GM12878 (cell line): ENCODE results near the gene RAB22A. TPM values are rescaled to one million over a fixed set of nuclear protein-coding genes. Genes with fewer than 3 reads are reported as not detected.

Experiments
- ATAC-seq: fragments of 200-7000 bp; cut with Tn5 transposase; 3 replicates; pipeline ENCODE4 v1.9.1; 2020; ENCODE audit warnings: mild to moderate bottlenecking, moderate library complexity
- BruUV-seq: library from RNA; stranded (reverse); fragments of 400-500 nt; replicated peaks from 2 replicates; lab custom pipeline; 2021; lab: Mats Ljungman, UMichigan
- CTCF ChIA-PET: fragments of 300-600 bp; sonication (Branson Sonifier 250); formaldehyde crosslinking; extraction: SDS; loops from one replicate; lab custom pipeline; 2021; ENCODE audit warnings: inconsistent platforms; lab: Yijun Ruan, JAX
- POLR2A ChIA-PET: fragments of 350-600 bp; formaldehyde crosslinking; extraction: SDS; loops from one replicate; lab custom pipeline; 2021; ENCODE audit warnings: inconsistent platforms; lab: Charles Lee
- RAD21 ChIA-PET: fragments of 300-600 bp; sonication (Branson Sonifier 250); formaldehyde crosslinking; loops from one replicate; lab custom pipeline; 2023; ENCODE audit warnings: antibody characterized with exemption; ENCODE audit not compliant: unreplicated experiment; lab: Charles Lee
- SMC1A ChIA-PET: fragments of 300-600 bp; sonication (Branson Sonifier 250); formaldehyde crosslinking; loops from one replicate; lab custom pipeline; 2023; ENCODE audit not compliant: unreplicated experiment, uncharacterized antibody; lab: Charles Lee
- DNase-seq: peaks from one replicate; pipeline ENCODE4 v3.0.0-alpha.2; 2011; ENCODE audit warnings: low read depth, low spot score
- FAIRE-seq: peaks from 3 replicates; lab custom pipeline; 2011; peaks lifted over from hg19 to GRCh38; lab: Jason Lieb, UNC
- H2AFZ ChIP-seq: 2 replicates; pipeline ENCODE4 v1.6.0; 2011; ENCODE audit warnings: low read depth, low read length, control low read depth; ENCODE audit not compliant: control insufficient read depth
- H3K27ac ChIP-seq: 2 replicates; pipeline ENCODE4 v1.5.1; 2011; ENCODE audit warnings: control low read depth; ENCODE audit not compliant: control insufficient read depth, insufficient read depth
- H3K27me3 ChIP-seq, 2 experiments: replicated peaks in 1 of 2; 2 replicates each; pipeline versions ENCODE4 v1.6.0 to v1.6.1; 2011; ENCODE audit warnings: low read length in 1 of 2; ENCODE audit not compliant: control insufficient read depth in 2 of 2, insufficient read depth in 2 of 2
- H3K36me3 ChIP-seq, 2 experiments: 2 replicates each; pipeline ENCODE4 v1.5.1; 2011; ENCODE audit warnings: low read length in 1 of 2; ENCODE audit not compliant: control insufficient read depth in 2 of 2, insufficient read depth in 2 of 2
- H3K4me1 ChIP-seq: 2 replicates; pipeline ENCODE4 v1.6.1; 2011; ENCODE audit warnings: mild to moderate bottlenecking, low read length, moderate library complexity, mixed read lengths; ENCODE audit not compliant: control insufficient read depth, insufficient read depth
- H3K4me2 ChIP-seq: 2 replicates; pipeline ENCODE4 v1.6.0; 2011; ENCODE audit warnings: control low read depth; ENCODE audit not compliant: control insufficient read depth, insufficient read depth
- H3K4me3 ChIP-seq: fragments of 200-600 bp; sonication (generic); 2 replicates; pipeline ENCODE4 v1.5.1; 2016
- H3K79me2 ChIP-seq: 2 replicates; pipeline ENCODE4 v1.6.0; 2011; ENCODE audit warnings: low read length; ENCODE audit not compliant: control insufficient read depth, insufficient read depth
- H3K9ac ChIP-seq: 2 replicates; pipeline ENCODE4 v1.8.0; 2011; ENCODE audit warnings: low read length, control low read depth, mixed read lengths; ENCODE audit not compliant: control insufficient read depth, insufficient read depth
- H3K9me3 ChIP-seq: replicated peaks from 3 replicates; pipeline ENCODE4 v1.5.1; 2011; ENCODE audit warnings: mild to moderate bottlenecking, low read length; ENCODE audit not compliant: control insufficient read depth, insufficient read depth
- H4K20me1 ChIP-seq: 2 replicates; pipeline ENCODE4 v1.6.0; 2011; ENCODE audit not compliant: control insufficient read depth, insufficient read depth
- CHD1 ChIP-seq: IDR thresholded peaks from 2 replicates; pipeline ENCODE4 v1.6.1; 2012; ENCODE audit warnings: low read depth, low read length, improper control_type of control experiment
- CHD4 ChIP-seq: fragments of 200-600 bp; sonication (generic); IDR thresholded peaks from 2 replicates; pipeline ENCODE4 v1.6.1; 2016; ENCODE audit warnings: mild to moderate bottlenecking
- EGR1 ChIP-seq, 2 experiments: IDR thresholded peaks; 1 replicate in 1 of 2; 2 replicates in 1 of 2; pipeline ENCODE4 v1.6.1; 2011 to 2012; ENCODE audit warnings: low read depth in 2 of 2, low read length in 2 of 2, borderline replicate concordance in 1 of 2, mild to moderate bottlenecking in 1 of 2, moderate library complexity in 1 of 2
- IRF3 ChIP-seq: fragments of 450-650 bp; IDR thresholded peaks from 2 replicates; pipeline ENCODE4 v1.6.1; 2014; ENCODE audit warnings: mild to moderate bottlenecking
- MAX ChIP-seq: IDR thresholded peaks from 2 replicates; pipeline ENCODE4 v1.6.1; 2012; ENCODE audit warnings: low read depth, low read length, improper control_type of control experiment
- MTA2 ChIP-seq: fragments of 450-650 bp; IDR thresholded peaks from 2 replicates; pipeline ENCODE4 v1.6.1; 2016; ENCODE audit warnings: low read depth, mild to moderate bottlenecking, moderate library complexity
- PML ChIP-seq: IDR thresholded peaks from 2 replicates; pipeline ENCODE4 v1.6.1; 2012; ENCODE audit warnings: low read length, inconsistent platforms
- POLR2A ChIP-seq: IDR thresholded peaks from 2 replicates; pipeline ENCODE4 v1.6.1; 2011; ENCODE audit warnings: low read depth, mild to moderate bottlenecking, low read length
- RB1 ChIP-seq: fragments of 450-650 bp; formaldehyde crosslinking; IDR thresholded peaks from 2 replicates; pipeline ENCODE4 v1.6.1; 2017; ENCODE audit warnings: mild to moderate bottlenecking, borderline replicate concordance
- TCF12 ChIP-seq: IDR thresholded peaks from 2 replicates; pipeline ENCODE4 v1.6.1; 2011; ENCODE audit warnings: low read depth, mild to moderate bottlenecking, low read length
- ZBTB40 ChIP-seq: fragments of 450-650 bp; IDR thresholded peaks from 2 replicates; pipeline ENCODE4 v1.6.1; 2016; ENCODE audit warnings: mild to moderate bottlenecking, moderate library complexity, borderline replicate concordance
- ZNF207 ChIP-seq: fragments of 450-650 bp; IDR thresholded peaks from 2 replicates; pipeline ENCODE4 v1.6.1; 2014; ENCODE audit warnings: antibody characterized with exemption, mild to moderate bottlenecking, borderline replicate concordance
- ZNF24 ChIP-seq: fragments of 450-650 bp; IDR thresholded peaks from 2 replicates; pipeline ENCODE4 v1.6.1; 2017; ENCODE audit warnings: antibody characterized with exemption, mild to moderate bottlenecking
- WGBS: methylation state at CpG from one replicate; pipeline ENCODE4 v1.1.6; 2016; ENCODE audit warnings: low lambda C conversion rate; ENCODE audit not compliant: insufficient replicate concordance, insufficient coverage; ENCODE audit errors: missing lambda C conversion rate; 5-methylcytosine and 5-hydroxymethylcytosine counted together
- in situ Hi-C: fragments of 300-500 bp; cut with MboI; formaldehyde crosslinking; loops from 9 replicates; pipeline ENCODE4 v1.14.3; 2018; ENCODE audit warnings: mixed read lengths
- intact Hi-C: fragments of 100-400 bp; cut with micrococcal nuclease; formaldehyde crosslinking; loops from one replicate; pipeline ENCODE4 v1.14.2; 2022; ENCODE audit not compliant: unreplicated experiment
- polyA plus RNA-seq, 11 experiments: library from polyadenylated mRNA; depleted of rRNA in 4 of 11; unstranded in 6 of 11; stranded (reverse) in 5 of 11; fragments of >200 nt; fragmentation: Nextera tagmentation in 4 of 11; fragmentation: Illumina TruSeq in 1 of 11; extraction: Ambion mirVana in 4 of 11; extraction: Trizol in 1 of 11; gene quantifications; 1 replicate in 1 of 11; 2 replicates in 10 of 11; pipeline versions ENCODE4 v1.2.1 to v1.2.3, GENCODE V29; 2011 to 2016; ENCODE audit warnings: inconsistent platforms in 2 of 11, missing spikeins in 2 of 11, low read depth in 1 of 11
- total RNA-seq, 4 experiments: library from RNA; depleted of rRNA in 3 of 4; stranded (reverse); fragments of >200 nt in 3 of 4; fragmentation: Illumina TruSeq in 1 of 4; extraction: Trizol in 1 of 4; gene quantifications; 2 replicates each; pipeline versions ENCODE4 v1.2.1 to v1.2.3, GENCODE V29; 2013 to 2021

Gene RAB22A
- total and polyA plus RNA-seq, 10 of the 15 experiments (the other 5 are each of a cell fraction or from before 2014, with no cell fraction given), result 2.7 to 12.0 (median 10.0) TPM

- H3K9me3 ChIP-seq, result peaks cover 10% of the 10 kb centered on the region
- FAIRE-seq, result no peak
- WGBS, result 30% methylated on average over 7 of the region's 7 CpGs
- H3K36me3 ChIP-seq, result no peaks in the 10 kb centered on the region
- H3K4me3 ChIP-seq, result no peak overlapping the region
- no peaks in the 10 kb centered on the region for H3K4me1 ChIP-seq
- DNase-seq, result no peak
- no peaks in the 10 kb centered on the region for H3K27me3 ChIP-seq
- no TSS peak for BruUV-seq
- intact Hi-C loops, result no loop called here
- no peak overlapping the region for H3K4me2 ChIP-seq
- RAD21 ChIA-PET, result no interaction called here
- no peak for TF ChIP-seq ZNF207
- no peak for TF ChIP-seq CHD1
- no peak for TF ChIP-seq TCF12
- no peak for TF ChIP-seq POLR2A
- no peak for TF ChIP-seq RB1
- TF ChIP-seq IRF3, result no peak
- TF ChIP-seq PML, result no peak
- TF ChIP-seq, all 136 proteins: peak for 0
- Histone ChIP-seq H4K20me1 (no peaks in the 10 kb centered on the region), H3K79me2 (no peaks in the 10 kb centered on the region), H3K9ac (no peak overlapping the region), H3K27ac (no peak overlapping the region), H2AFZ (no peak overlapping the region)
- SMC1A ChIA-PET, result interaction anchor here (1.1 kb wide), 1 partner anchor 269 kb away, joined by 4 read pairs; the partner anchor contains the start of gene STX16
- CTCF ChIA-PET, result no interaction called here
- no peak for ATAC-seq
- POLR2A ChIA-PET, result no interaction called here
- in situ Hi-C loops, result no loop called here
Measured at GRCh38 chr20:58381627-58382026, 72.1 kb downstream of the RAB22A start.

- FAIRE-seq, result no peak
Measured at GRCh38 chr20:58382096-58382495, 72.6 kb downstream of the RAB22A start.

More at GRCh38 chr20:58382096-58382495, 72.6 kb downstream of the RAB22A start:
- no peaks in the 10 kb centered on the region for H4K20me1 ChIP-seq
- no peaks in the 10 kb centered on the region for H3K27me3 ChIP-seq
- H2AFZ ChIP-seq, result no peak overlapping the region
- CTCF ChIA-PET, result no interaction called here
- peaks cover 10% of the 10 kb centered on the region for H3K9me3 ChIP-seq
- intact Hi-C loops (no loop called here), in situ Hi-C loops (no loop called here)
- ATAC-seq, result no peak
- POLR2A ChIA-PET, result no interaction called here
- H3K9ac ChIP-seq, result no peak overlapping the region
- H3K79me2 ChIP-seq, result no peaks in the 10 kb centered on the region
- no peaks in the 10 kb centered on the region for H3K4me1 ChIP-seq
- RAD21 ChIA-PET, result interaction anchor here (0.6 kb wide), 1 partner anchor 70 kb away, joined by 3 read pairs; no protein-coding TSS in a partner anchor
- H3K4me3 ChIP-seq, result no peak overlapping the region
- no peak overlapping the region for H3K4me2 ChIP-seq
- BruUV-seq, result no TSS peak
- H3K36me3 ChIP-seq, result no peaks in the 10 kb centered on the region
- SMC1A ChIA-PET, result interaction anchor here (1.1 kb wide), 1 partner anchor 269 kb away, joined by 4 read pairs; the partner anchor contains the start of gene STX16
- H3K27ac ChIP-seq, result no peak overlapping the region
- no peak for TF ChIP-seq EGR1 (IDR thresholded peaks at IDR 0.05; ENCODE audit: borderline replicate concordance in 1 of 2, low read depth in 2 of 2, low read length in 2 of 2)
- no peak for TF ChIP-seq ZBTB40
- TF ChIP-seq MAX, result no peak
- TF ChIP-seq MTA2, result no peak
- TF ChIP-seq CHD1, result no peak
- TF ChIP-seq CHD4, result no peak
- TF ChIP-seq ZNF24, result no peak
- TF ChIP-seq, all 136 proteins: peak for 0
- DNase-seq, result no peak
- WGBS, result 32% methylated on average over 4 of the region's 4 CpGs
